GM12878 (cell line): ENCODE results near the gene CSAD. TPM values are rescaled to one million over a fixed set of nuclear protein-coding genes. Genes with fewer than 3 reads are reported as not detected.

Source experiments
- BCLAF1 ChIP-seq: fragments of 450-650 bp; IDR thresholded peaks from 2 replicates; pipeline ENCODE4 v1.6.1; 2017; ENCODE audit warnings: antibody characterized with exemption, mild to moderate bottlenecking, moderate library complexity
- CREM ChIP-seq: IDR thresholded peaks from 2 replicates; pipeline ENCODE4 v1.6.1; 2014; ENCODE audit warnings: antibody characterized with exemption, low read depth
- EP300 ChIP-seq, 2 experiments: fragments of 150-350 bp in 1 of 2; IDR thresholded peaks; 2 replicates each; pipeline ENCODE4 v1.6.1; 2011 to 2012; ENCODE audit warnings: low read depth in 2 of 2, low read length in 2 of 2, borderline replicate concordance in 1 of 2, improper control_type of control experiment in 1 of 2, inconsistent platforms in 1 of 2; ENCODE audit not compliant: control insufficient read depth in 1 of 2
- HDGF ChIP-seq: fragments of 450-650 bp; IDR thresholded peaks from 2 replicates; pipeline ENCODE4 v1.6.1; 2016; ENCODE audit warnings: antibody characterized with exemption
- IKZF1 ChIP-seq: fragments of 450-650 bp; conservative IDR thresholded peaks from 2 replicates; pipeline ENCODE4 v1.6.1; 2017; ENCODE audit warnings: antibody characterized with exemption, mild to moderate bottlenecking
- IKZF2 ChIP-seq, 2 experiments: fragments of 450-650 bp; IDR thresholded peaks; 2 replicates each; pipeline ENCODE4 v1.6.1; 2017; ENCODE audit warnings: mild to moderate bottlenecking in 2 of 2, moderate library complexity in 2 of 2
- LARP7 ChIP-seq: fragments of 450-650 bp; IDR thresholded peaks from 2 replicates; pipeline ENCODE4 v1.6.1; 2017; ENCODE audit warnings: mild to moderate bottlenecking
- NR2C1 ChIP-seq: fragments of 450-650 bp; IDR thresholded peaks from 2 replicates; pipeline ENCODE4 v1.6.1; 2017; ENCODE audit warnings: antibody characterized with exemption, mild to moderate bottlenecking, moderate library complexity
- PKNOX1 ChIP-seq: fragments of 450-650 bp; IDR thresholded peaks from 2 replicates; pipeline ENCODE4 v1.6.1; 2016; ENCODE audit warnings: mild to moderate bottlenecking
- POU2F2 ChIP-seq: IDR thresholded peaks from 3 replicates; pipeline ENCODE4 v1.6.1; 2011; ENCODE audit warnings: low read depth, mild to moderate bottlenecking, low read length, borderline replicate concordance
- RBBP5 ChIP-seq: fragments of 200-600 bp; sonication (generic); conservative IDR thresholded peaks from 2 replicates; pipeline ENCODE4 v1.6.1; 2016
- RCOR1 ChIP-seq: conservative IDR thresholded peaks from 2 replicates; pipeline ENCODE4 v1.6.1; 2012; ENCODE audit warnings: low read depth, low read length, improper control_type of control experiment
- RELA ChIP-seq: fragments of 450-650 bp; IDR thresholded peaks from 2 replicates; pipeline ENCODE4 v1.8.0; 2014; ENCODE audit warnings: borderline replicate concordance; ENCODE audit not compliant: partially characterized antibody
- SIN3A ChIP-seq: IDR thresholded peaks from 2 replicates; pipeline ENCODE4 v1.6.1; 2012; ENCODE audit warnings: low read depth, low read length, improper control_type of control experiment
- SPI1 ChIP-seq: IDR thresholded peaks from 2 replicates; pipeline ENCODE4 v1.6.1; 2011; ENCODE audit warnings: low read depth, mild to moderate bottlenecking, low read length, moderate library complexity, borderline replicate concordance; ENCODE audit not compliant: insufficient read depth
- SREBF1 ChIP-seq: IDR thresholded peaks from 2 replicates; pipeline ENCODE4 v1.6.1; 2012; ENCODE audit warnings: mild to moderate bottlenecking, low read length
- TCF3 ChIP-seq: IDR thresholded peaks from 2 replicates; pipeline ENCODE4 v1.6.1; 2012; ENCODE audit warnings: low read depth, mild to moderate bottlenecking, low read length, borderline replicate concordance; ENCODE audit not compliant: insufficient read depth
- ZBTB40 ChIP-seq: fragments of 450-650 bp; IDR thresholded peaks from 2 replicates; pipeline ENCODE4 v1.6.1; 2016; ENCODE audit warnings: mild to moderate bottlenecking, moderate library complexity, borderline replicate concordance
- ZNF217 ChIP-seq: fragments of 450-650 bp; IDR thresholded peaks from 2 replicates; pipeline ENCODE4 v1.6.1; 2017; ENCODE audit warnings: antibody characterized with exemption, mild to moderate bottlenecking
- polyA plus RNA-seq, 11 experiments: library from polyadenylated mRNA; depleted of rRNA in 4 of 11; unstranded in 6 of 11; stranded (reverse) in 5 of 11; fragments of >200 nt; fragmentation: Nextera tagmentation in 4 of 11; fragmentation: Illumina TruSeq in 1 of 11; extraction: Ambion mirVana in 4 of 11; extraction: Trizol in 1 of 11; gene quantifications; 1 replicate in 1 of 11; 2 replicates in 10 of 11; pipeline versions ENCODE4 v1.2.1 to v1.2.3, GENCODE V29; 2011 to 2016; ENCODE audit warnings: inconsistent platforms in 2 of 11, missing spikeins in 2 of 11, low read depth in 1 of 11
- total RNA-seq, 4 experiments: library from RNA; depleted of rRNA in 3 of 4; stranded (reverse); fragments of >200 nt in 3 of 4; fragmentation: Illumina TruSeq in 1 of 4; extraction: Trizol in 1 of 4; gene quantifications; 2 replicates each; pipeline versions ENCODE4 v1.2.1 to v1.2.3, GENCODE V29; 2013 to 2021
- TF ChIP-seq, protein P1 (sequence below): fragments of 150-350 bp; IDR thresholded peaks from 2 replicates; pipeline ENCODE4 v1.6.1; 2014; ENCODE audit warnings: mild to moderate bottlenecking, low read depth, low read length

The CSAD gene
- total and polyA plus RNA-seq, 10 of the 15 experiments (the other 5 are each of a cell fraction or from before 2014, with no cell fraction given) = 1.1 to 20.4 (median 6.2) TPM

DNA sequence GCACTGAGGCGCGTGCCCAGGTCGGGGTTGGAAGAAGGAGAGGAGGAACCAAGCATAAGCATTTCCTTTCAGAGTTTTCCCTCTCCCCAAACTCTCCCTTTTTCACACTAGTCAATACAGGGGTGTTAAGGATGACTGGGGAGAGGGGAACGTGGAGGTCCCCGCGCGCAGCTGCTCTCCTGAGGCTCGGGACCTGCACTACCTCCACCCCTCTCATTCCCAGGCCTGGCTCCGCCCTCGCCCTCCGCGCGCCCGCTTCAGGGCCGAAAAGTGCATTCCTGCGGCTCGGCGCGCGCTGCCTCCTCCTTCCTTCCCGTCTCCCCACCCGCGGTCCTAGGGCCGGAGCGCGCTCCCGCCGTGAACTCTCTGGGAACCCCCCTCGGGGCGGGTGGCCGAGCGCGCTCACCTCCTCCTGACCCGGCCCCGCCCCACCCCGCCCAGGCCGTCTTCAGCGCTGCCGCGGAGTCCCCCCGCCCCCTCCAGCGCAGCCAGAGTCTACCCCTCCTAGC, 40.0 kb upstream of the CSAD start (continued):
- TF ChIP-seq SPI1 (no peak), HDGF (no peak), SIN3A (no peak; the same call in 1 of the 2 replicates), RCOR1 (no peak), RELA (no peak), IKZF1 (peak; percentile 60), NR2C1 (no peak), EP300 (IDR thresholded peaks at IDR 0.05; ENCODE audit: borderline replicate concordance in 1 of 2, control insufficient read depth in 1 of 2, low read depth in 2 of 2, low read length in 2 of 2) (no peak), SREBF1 (no peak), TCF3 (no peak), BCLAF1 (no peak), RBBP5 (no peak), POU2F2 (no peak), ZBTB40 (no peak), CREM (no peak), IKZF2 (IDR thresholded peaks at IDR 0.05) (peak in 1 of 2 experiments; percentile 8; a peak in 1 of 4 replicates), LARP7 (peak; percentile 60), ZNF217 (no peak), PKNOX1 (no peak)
- TF ChIP-seq, protein P1, sequence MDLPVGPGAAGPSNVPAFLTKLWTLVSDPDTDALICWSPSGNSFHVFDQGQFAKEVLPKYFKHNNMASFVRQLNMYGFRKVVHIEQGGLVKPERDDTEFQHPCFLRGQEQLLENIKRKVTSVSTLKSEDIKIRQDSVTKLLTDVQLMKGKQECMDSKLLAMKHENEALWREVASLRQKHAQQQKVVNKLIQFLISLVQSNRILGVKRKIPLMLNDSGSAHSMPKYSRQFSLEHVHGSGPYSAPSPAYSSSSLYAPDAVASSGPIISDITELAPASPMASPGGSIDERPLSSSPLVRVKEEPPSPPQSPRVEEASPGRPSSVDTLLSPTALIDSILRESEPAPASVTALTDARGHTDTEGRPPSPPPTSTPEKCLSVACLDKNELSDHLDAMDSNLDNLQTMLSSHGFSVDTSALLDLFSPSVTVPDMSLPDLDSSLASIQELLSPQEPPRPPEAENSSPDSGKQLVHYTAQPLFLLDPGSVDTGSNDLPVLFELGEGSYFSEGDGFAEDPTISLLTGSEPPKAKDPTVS = no peak
